ELF-1 (cell line): ENCODE results near the gene LPCAT2.
"Not testable (repeated sequence)": the region's sequence is repeated elsewhere in the genome, so short reads cannot be mapped to it uniquely, and the experiment has no call there.

Experiments
- DNase-seq: peaks from one replicate; pipeline ENCODE4 v3.0.0-alpha.2; 2016; ENCODE audit warnings: low read depth, low spot score

Gene LPCAT2

DNA sequence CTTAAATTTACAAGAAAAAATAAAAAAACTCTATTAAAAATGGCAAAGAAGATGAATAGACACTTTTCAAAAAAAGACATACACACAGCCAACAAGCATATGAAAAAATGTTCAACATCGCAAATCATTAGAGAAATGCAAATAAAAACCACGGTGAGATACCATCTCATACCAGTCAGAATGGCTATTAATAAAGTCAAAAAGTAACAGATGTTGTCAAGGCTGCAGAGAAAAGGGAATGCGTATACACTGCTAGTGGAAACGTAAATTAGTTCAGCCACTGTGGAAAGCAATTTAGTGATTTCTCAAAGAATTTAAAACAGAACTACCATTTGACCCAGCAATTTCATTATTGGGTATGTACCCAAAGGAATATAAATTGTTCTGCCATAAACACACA is 89.1 kb downstream of the LPCAT2 start:
- no peak for DNase-seq

DNA sequence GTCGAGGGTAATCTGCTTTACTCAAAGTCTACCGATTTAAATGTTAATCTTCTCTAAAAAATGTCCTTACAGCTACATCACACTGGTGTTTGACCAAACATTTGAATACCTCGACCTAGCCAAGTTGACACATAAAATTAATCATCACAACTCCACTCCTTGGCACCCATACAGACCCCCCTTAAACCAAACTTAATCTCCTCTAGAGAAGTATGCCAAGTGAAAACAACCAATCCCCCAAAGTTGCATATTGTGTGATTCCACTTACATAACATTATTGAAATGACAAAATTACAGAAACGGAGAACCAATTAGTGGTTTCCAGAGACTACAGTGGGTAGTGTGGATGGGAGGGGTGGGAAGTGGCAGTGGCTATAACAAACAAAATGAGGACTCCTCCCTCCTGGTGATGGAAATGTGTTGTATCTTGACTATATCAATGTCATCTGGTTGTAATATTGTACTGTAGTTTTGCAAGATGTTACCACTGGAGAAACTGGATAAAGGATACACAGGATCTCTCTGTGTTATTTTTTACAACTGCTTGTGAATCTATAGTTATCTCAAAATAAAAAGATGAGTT is 97.0 kb downstream of the LPCAT2 start:
- DNase-seq: no peak

DNA sequence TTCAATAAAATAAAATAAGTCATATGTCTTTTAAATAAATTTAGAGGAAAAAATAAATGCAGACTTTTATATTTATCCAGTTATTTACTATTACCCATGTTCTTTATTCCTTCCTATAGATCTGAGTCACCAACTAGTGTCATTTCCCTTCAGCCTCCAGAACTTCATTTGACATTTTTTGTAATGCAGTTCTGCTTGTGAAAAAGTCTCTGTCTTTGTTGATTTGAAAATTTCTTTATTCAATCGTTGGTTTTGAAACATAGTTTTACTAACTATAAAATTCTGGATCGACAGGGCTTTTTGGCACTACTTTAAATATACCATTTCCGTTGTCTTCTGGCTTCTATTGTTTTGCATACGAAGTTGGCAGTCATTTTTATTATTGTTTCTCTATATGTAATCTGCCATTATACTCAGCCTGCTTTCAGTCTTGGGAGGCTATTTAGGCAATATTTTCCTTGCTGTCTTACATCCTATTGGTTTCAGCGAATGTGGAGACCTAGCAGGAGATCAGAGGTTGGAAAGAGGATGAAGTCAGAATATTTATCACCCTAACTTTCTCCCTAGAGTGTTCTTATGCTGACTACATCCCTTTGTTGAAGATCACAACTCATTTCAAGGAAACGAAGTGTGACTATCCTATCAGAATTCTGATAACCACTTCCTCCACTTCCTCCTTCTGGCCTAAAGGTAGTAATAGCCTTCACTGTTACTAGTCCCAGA is 104.9 kb downstream of the LPCAT2 start:
- no peak for DNase-seq

DNA sequence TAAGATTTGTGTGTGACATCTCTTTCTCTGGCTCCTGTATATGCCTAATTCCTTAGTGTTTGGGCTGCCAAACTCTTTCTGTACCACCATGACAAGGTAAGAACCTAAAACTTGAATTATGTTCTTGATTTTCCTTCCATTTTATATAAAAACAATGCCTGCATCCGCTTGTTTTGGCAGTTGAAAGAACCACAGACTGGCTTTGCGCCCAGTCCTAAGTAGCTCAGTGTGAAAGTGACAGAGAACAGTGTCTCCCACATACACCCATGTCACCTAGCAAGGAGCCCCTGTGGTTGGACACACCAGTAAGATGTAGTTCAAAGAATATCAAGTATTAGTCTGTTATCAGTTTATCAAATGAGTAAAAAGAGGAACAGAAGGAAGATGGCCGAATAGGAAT is 106.2 kb downstream of the LPCAT2 start:
- no peak for DNase-seq

DNA sequence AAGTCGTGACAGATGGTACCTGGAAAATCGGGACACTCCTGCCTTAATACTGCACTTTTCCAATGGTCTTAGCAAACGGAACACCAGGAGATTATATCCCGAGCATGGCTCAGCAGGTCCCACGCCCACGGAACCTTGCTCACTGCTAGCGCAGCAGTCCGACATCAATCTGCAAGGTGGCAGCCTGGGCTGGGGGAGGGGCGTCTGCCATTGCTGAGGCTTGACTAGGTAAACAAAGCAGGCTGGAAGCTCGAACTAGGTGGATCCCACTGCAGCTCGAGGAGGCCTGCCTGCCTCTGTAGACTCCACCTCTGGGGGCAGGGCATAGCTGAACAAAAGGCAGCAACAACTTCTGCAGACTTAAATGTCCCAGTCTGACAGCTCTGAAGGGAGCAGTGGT is 106.8 kb downstream of the LPCAT2 start:
- not testable (repeated sequence) for DNase-seq

DNA sequence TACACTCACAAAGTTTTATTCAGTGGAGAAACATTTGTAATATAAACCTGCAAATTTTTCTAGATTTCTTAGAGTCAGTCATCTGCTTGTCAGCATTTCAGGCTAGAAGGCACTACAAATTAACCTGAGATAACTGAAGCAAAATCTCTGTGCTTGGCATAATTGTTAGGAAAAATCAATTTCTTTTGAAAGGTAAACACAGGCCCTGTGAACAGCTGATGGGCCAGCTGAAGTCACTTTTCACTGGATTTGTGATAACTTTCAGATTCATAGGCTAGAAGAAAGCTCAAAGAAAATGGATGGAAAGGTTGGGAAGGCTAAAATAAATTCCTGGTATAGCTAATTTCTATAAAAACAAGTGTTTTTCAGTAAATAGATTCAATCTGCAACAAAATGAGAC is 112.9 kb downstream of the LPCAT2 start:
- DNase-seq: no peak

DNA sequence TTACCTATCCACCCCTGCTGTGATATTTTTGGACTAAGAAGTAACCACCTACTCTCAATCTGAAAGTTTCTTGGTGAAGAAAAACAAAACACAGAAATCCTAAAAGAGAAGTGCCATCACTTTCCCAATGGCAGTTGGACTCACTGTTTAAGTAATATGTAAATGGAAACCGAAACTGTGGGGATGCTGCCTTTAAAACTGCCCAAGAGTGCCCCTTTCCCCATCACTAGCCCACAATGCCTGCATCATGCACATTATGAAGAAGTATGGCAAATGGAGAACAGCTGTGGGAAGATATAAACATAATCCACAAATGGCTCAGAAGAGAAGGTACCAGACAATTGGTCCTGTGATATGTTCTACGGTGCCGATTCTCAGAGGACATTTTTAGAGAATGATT is 113.4 kb downstream of the LPCAT2 start:
- DNase-seq: no peak

DNA sequence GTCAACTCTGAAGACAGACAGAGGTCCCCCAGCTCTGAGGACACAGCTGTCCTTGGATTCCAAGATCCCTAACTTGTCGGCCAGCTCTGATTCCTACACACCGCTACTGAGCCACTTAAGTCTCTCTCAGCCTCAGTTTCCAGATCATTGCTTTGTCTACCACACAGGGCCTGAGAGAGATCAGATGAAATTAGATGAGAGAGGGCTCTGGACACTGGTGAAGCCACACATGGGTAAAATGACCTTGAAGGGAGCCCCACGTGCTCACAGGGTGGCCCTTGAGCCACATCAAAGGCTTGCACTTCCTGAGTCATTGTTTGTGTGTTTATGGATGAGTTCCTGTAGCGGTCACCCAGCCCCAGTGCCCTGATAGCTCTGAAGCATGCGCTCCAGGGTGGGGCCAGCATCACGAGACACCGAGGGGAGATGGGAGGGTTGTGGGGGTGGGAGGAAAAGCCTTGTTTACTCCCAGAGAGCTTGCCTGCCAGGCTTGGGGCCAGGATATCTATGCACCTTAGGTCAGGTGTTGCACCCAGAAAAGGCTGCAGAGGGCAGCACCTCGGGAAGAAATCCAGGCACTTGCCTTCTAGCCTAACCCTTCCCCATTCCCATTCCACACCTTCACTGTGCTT is 114.2 kb downstream of the LPCAT2 start:
- DNase-seq: peak; percentile 79

DNA sequence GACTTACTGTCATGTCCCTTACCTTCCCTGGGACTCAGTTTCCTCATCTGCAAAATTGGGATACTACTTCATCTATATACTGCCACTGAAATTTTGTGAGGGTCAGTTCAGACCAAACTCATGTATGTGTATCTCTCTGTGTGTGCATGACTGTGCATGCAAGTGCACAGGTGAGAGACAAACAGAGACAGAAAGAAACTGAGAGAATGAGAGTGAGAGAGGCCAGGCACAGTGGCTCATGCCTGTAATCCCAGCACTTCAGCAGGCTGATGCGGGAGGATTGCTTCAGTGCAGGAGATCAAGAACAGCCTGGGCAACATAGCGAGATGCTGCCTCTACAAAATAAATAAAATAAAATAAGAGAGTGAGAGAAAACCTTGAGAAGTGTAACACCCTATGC is 114.8 kb downstream of the LPCAT2 start:
- DNase-seq: no peak

DNA sequence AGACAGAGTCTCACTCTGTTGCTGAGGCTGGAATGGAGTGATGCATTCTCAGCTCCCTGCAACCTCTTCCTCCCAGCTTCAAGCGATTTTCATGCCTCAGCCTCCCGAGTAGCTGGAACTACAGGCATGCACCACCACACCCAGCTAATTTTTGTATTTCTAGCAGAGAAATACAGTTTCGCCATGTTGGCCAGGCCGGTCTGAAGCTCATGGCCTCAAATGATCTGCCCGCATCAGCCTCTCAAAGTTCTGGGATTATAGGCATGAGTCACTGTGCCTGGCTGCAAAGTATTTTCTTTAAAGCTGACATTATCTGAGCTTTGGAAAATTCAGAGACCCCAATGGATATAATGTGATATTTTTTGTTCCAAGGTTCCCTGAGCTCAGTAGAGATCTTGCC is 115.8 kb downstream of the LPCAT2 start:
- no peak for DNase-seq

DNA sequence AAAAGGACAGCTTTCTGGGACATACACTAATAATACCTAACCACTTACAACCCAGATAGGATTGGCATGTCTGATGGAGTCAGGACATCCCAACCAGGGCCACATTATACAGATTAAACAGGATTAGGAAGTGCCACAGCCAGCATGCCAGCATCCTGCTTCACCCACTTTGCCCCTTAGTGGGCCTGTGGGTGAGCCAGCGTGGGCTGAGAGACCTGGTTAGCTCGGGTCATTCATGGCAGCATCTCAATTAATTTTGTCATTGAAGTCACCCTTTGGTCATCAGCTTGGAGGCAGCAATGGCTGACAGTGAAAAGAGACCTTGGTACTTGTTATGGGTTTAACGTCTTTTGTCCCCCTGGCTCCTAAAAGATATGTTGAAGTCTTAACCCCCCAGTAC is 117.0 kb downstream of the LPCAT2 start:
- no peak for DNase-seq

DNA sequence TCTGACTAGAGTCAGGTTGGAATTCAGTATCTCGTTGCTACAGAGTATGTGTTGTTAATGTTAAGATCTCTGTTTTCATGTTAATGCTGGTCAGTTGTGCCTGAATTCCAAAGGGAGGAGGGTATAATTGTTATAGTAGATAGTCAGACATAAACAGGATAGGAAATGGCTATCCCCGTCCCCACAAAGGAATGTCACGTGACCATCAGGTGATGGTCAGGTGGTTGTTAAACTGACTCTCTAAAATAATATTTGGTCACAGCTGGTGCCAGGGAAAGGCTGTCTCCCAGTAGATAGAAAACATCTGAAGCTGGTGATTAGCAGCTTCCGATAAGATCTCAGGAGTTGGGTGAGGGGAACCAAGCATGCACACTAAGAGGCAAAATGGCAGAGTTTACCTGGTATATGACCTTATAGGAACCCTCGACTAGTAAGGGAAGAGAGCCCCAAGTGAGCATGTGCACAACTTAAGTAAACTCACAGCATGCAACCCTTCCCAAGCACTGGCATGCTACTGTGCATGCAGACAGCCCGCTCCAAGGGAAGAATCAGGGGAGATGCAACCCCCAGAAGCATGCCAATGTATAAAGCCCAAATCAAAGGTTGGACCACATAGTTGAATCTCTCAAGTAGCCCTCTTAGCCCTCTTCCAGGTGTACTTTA is 119.6 kb downstream of the LPCAT2 start:
- DNase-seq: no peak

DNA sequence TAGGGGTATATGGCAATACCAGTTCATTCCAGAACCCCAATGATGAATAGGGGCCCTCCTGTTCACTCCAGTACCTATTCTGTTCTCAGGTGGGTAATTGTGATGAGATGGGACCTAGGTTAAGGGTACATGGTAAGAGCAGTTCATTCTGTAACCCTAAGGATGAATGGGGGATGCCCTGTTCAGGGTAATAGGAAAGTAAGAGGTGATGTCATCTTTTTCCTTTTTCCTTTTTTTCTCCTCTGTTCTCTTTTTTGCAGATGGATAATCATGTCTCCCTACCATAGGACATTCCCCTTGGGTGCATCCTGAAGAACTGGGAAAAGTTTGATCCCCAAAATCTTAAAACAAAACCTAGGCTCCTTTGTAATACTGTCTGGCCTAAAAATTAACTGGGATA is 121.9 kb downstream of the LPCAT2 start:
- DNase-seq: no peak

DNA sequence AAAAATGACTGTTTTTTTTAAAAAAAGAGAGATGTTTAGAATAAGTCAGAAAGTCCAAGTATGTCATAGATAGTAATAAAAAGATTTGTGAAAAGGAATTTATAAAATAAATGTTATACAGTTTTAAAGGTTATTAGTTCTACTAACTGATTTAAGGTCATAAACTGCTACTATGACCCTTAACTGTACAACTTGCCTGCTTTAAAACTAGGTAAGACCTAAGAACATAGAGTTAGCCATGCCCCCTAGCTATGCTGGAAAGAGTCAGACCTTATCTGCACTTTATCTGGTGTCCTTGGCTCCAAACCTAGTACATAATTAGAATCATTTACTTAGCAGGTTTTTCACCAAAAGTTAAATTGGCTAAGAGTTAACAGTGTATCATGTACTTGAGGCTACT is 123.4 kb downstream of the LPCAT2 start:
- DNase-seq: no peak

DNA sequence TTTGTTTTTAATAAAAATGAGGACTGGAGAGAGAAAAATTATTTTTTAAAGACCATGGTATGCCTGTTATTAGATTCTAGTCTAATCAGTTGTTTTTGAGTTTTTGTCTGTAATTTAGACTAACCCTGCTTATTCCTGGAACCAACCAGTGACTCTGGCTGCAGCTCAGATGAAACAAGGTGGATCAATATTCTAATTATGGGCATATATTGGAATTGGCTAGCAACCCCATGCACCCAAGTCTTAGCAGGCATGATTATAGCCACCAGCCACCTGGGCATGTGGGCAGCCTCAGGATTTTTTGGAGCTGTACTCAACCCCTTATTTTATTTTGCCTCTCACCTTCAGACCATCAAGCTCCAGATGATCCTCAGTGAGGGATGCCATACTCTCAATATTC is 125.3 kb downstream of the LPCAT2 start:
- no peak for DNase-seq
